ENCODE data around the gene GRIN2A.

GRIN2A gene

GRCh38 chr16:9950658-9951057 lies 231.6 kb downstream of the GRIN2A start:
- no peak for DNase-seq (ENCODE audit: low spot score)

GRCh38 chr16:9949396-9949795 lies 232.8 kb downstream of the GRIN2A start:
- DNase-seq (ENCODE audit: low spot score), result no peak
- TF ChIP-seq CTCF (IDR thresholded peaks at IDR 0.05; ENCODE audit: extremely low read depth, missing control alignments), result no peak

More at GRCh38 chr16:9950658-9951057, 231.6 kb downstream of the GRIN2A start:
- TF ChIP-seq CTCF (IDR thresholded peaks at IDR 0.05; ENCODE audit: extremely low read depth, missing control alignments), result no peak

GRCh38 chr16:9948933-9949332 lies 233.3 kb downstream of the GRIN2A start:
- TF ChIP-seq CTCF (IDR thresholded peaks at IDR 0.05; ENCODE audit: extremely low read depth, missing control alignments), result no peak
- no peak for DNase-seq (ENCODE audit: low spot score)

GRCh38 chr16:9946022-9946720 lies 236.1 kb downstream of the GRIN2A start:
- no peak for TF ChIP-seq CTCF (IDR thresholded peaks at IDR 0.05; ENCODE audit: extremely low read depth, missing control alignments)
- DNase-seq (ENCODE audit: low spot score), result no peak

GRCh38 chr16:9943121-9943520 lies 239.1 kb downstream of the GRIN2A start:
- no peak for DNase-seq (ENCODE audit: low spot score)
- no peak for TF ChIP-seq CTCF (IDR thresholded peaks at IDR 0.05; ENCODE audit: extremely low read depth, missing control alignments)

- no peak for TF ChIP-seq CTCF (IDR thresholded peaks at IDR 0.05; ENCODE audit: extremely low read depth, missing control alignments)
- no peak for DNase-seq (ENCODE audit: low spot score)
Observed at GRCh38 chr16:9941245-9941644, 241.0 kb downstream of the GRIN2A start.

GRCh38 chr16:9934723-9935508 lies 247.3 kb downstream of the GRIN2A start:
- no peak for DNase-seq (ENCODE audit: low spot score)
- no peak for TF ChIP-seq CTCF (IDR thresholded peaks at IDR 0.05; ENCODE audit: extremely low read depth, missing control alignments)

Data from GM20000 (cell line).